HG02623 (cell line): Measurements from ENCODE around the gene TEX29.

Source experiments
- ATAC-seq: cut with Tn5 transposase; IDR thresholded peaks from one replicate; pipeline ENCODE4 v1.9.1; 2021; ENCODE audit warnings: moderate library complexity; ENCODE audit not compliant: unreplicated experiment

TEX29 gene

DNA sequence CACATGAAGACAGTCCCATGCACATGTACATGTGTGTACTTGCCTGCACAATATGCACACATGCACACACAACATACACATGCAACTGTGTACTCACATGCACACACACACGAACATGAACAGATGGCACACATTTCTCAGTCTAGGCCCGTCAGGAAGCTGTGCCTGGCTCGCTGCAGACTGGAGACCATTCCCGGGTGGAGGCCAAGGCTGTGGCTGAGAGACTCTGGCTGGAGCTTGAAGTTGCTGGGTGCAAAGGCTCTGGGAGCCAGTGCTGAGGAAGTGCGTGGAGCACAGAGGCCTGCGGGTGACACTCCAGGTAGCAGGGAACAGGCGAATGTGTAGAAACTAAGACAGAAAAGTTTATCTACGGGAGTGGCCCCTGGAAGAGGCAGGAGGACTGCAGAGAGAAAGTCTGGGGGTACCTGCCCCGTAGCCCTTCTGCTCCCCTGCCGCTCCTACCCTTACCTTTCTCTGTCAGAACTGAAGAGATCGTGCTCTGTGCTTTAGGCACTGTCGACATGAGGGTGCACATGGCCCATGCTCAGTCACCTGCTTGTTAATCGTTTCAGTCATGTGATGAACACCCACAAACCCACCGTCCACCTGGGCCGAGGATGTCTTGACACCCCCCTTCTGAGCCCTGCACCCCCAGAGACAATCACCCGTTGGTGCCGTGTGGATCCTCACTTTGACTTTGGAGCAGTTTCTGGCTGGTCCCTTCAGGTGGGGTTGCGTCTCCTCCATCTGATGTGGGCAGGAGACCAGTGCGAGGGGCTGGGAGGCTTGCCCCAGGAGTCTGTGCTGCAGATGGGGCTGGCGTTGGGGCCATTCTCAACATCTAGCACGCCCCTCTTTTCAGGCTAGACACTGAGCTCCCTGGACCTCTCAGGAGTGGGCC lies 69.4 kb downstream of the TEX29 start:
- ATAC-seq, result no peak

DNA sequence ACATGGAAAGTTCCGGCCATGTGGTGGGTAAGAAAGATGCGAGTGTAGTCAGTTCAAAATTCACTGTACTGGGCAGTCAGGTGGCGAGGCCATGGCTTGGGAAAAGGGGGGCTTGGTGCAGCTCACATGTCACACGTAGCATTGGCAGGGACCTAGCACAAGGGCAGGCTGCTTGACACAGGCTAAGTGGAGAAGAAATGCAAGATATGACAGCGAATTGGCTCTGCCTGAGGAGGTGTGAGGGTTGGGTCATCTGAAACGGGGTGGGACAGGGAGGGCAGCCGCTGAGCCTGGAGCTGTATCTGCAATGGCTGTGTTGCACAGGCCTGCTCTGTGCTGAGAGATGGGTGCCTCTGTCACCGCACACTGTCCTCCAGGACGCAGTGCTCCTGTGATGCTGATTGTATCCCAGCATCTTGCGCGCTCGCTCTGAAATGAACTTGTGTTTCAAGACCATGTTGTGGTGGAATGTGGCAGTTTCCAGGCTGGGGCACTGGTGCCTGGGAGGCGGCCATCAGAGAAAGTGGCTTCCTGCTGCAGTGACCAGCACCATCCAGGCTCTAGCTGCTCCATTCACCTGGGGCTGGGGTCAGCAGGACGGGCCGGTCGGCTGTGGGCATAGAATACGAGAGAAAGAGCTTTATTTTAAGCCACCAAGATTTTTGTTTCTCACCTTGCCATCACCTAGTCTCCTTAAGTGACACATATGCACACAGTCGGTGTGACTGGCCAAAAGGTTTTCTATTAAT lies 70.3 kb downstream of the TEX29 start:
- ATAC-seq, result no peak

DNA sequence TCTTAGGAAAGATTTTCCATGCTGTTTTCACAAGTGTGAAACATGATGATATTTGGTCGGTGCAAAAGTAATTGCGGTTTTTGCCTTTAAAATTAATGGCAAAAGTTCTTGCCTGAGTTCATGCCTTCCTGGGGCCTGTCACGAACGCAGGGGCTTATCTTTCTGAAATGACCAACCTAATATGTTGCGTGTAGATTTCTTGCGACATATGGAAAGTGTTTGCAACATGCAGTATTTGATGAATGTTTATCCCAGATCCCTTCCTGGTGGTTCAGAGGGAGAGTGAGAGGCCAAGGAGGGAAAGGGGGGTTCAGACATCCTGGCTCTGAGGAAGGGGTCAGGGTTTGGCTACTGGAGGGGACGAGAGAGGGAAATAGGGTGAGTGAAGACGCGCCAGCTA lies 72.0 kb downstream of the TEX29 start:
- no peak for ATAC-seq

DNA sequence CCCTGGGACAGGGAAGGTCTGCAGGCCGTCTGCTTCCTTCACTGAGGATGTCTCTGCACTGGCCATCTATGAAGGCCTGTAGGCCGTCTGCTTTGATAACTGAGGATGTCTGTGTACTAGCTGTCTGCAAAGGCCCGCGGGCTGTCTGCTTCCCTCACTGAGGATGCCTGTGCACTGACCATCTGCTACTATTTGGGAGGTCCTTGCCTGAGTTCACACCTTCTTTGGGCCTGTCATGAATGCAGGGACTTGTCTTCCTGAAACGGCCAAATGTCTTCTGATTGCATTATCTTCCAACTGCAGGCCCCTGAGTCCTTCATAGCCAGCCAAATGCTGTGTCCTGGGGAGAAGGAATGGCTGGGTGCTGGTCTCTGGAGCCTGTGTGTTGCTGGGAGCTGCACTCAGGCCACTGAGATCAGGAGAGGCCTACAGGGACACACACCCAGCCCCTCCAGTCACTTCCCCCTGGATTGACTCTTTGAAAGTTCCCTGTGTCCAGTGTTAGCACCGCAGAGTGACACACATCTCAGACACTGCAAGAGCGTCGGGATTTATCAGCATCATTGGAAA lies 72.9 kb downstream of the TEX29 start:
- no peak for ATAC-seq
